Activated T-cell treated with anti-CD3 and anti-CD28 coated beads, Interleukin-2, amount 50 U/mL, for 72 hours (primary cell): ENCODE results near the gene DNAH2. TPM values are rescaled to one million over a fixed set of nuclear protein-coding genes. Genes with fewer than 3 reads are reported as not detected.

Experiments used
- ATAC-seq, 2 donors: fragments of 150-1000 bp; cut with Tn5 transposase; replicated peaks in 1 of 2; 2 replicates each; pipeline ENCODE4 v1.10.0; 2021; ENCODE audit warnings: moderate library complexity in 2 of 2, mild to moderate bottlenecking in 1 of 2
- DNase-seq, 2 donors: peaks; one replicate each; pipeline ENCODE4 v3.0.0; 2021 to 2022; ENCODE audit warnings: mixed read lengths in 1 of 2
- H3K27ac Mint-ChIP-seq: one replicate; pipeline ENCODE4 v1.8.0; 2022; ENCODE audit warnings: mild to moderate bottlenecking, moderate library complexity, mixed read lengths
- H3K27me3 Mint-ChIP-seq: one replicate; pipeline ENCODE4 v1.8.0; 2022; ENCODE audit warnings: low read depth, mixed read lengths
- H3K36me3 Mint-ChIP-seq, 2 donors: one replicate each; pipeline ENCODE4 v1.8.0; 2022; ENCODE audit warnings: mixed read lengths in 2 of 2, mild to moderate bottlenecking in 1 of 2; ENCODE audit not compliant: insufficient read depth in 2 of 2
- H3K4me1 Mint-ChIP-seq: one replicate; pipeline ENCODE4 v1.8.0; 2022; ENCODE audit warnings: low read depth, mixed read lengths
- H3K4me3 Mint-ChIP-seq, 2 donors: one replicate each; pipeline ENCODE4 v1.8.0; 2022; ENCODE audit warnings: mild to moderate bottlenecking in 2 of 2, mixed read lengths in 2 of 2, moderate library complexity in 2 of 2
- H3K9me3 Mint-ChIP-seq, 2 donors: one replicate each; pipeline ENCODE4 v1.8.0; 2022; ENCODE audit warnings: mixed read lengths in 2 of 2
- total RNA-seq, 2 donors: library from RNA; stranded (reverse); gene quantifications; one replicate each; pipeline ENCODE4 v1.2.3, GENCODE V29; 2022

DNAH2 gene
- total RNA-seq, 2 donors from 2014 or later, result 0.05 to 0.07 TPM

DNA sequence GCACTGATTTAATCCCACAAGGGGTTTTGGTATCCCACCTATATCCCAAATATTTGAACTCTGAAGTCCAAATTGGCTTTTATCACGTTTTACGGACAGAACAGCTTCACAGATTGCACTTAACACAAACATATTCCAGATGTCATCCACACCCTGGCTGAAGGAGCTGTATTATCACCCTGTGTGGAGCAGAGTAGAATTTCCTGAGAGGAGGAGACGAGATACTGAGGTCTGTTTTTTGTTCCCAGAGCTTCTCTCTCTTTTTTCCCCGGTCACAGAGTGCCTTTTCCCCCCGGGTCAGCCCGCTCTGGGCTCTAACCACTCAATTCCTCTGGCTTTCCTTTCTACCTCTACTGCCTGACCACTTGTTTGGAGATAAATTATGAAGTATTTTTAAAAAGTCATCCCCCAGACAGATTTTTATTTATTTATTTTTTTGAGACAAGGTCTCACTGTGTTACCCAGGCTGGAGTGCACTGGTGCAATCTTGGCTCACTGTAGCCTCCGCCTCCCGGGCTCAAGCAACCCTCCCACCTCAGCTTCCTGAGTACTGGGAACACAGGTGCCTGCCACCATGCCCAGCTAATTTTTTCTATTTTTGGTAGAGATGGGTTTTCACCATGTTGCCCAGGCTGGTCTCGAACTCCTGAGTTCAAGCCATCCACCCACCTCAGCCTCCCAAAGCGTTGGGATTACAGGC lies 30.7 kb downstream of the DNAH2 start:
- Mint-ChIP-seq H3K4me1 (no peaks in the 10 kb centered on the region), H3K27me3 (no peaks in the 10 kb centered on the region), H3K36me3 (no peaks in the 10 kb centered on the region), H3K9me3 (no peaks in the 10 kb centered on the region), H3K4me3 (no peak overlapping the region), H3K27ac (no peak overlapping the region)
- no peak for ATAC-seq
- no peak for DNase-seq

DNA sequence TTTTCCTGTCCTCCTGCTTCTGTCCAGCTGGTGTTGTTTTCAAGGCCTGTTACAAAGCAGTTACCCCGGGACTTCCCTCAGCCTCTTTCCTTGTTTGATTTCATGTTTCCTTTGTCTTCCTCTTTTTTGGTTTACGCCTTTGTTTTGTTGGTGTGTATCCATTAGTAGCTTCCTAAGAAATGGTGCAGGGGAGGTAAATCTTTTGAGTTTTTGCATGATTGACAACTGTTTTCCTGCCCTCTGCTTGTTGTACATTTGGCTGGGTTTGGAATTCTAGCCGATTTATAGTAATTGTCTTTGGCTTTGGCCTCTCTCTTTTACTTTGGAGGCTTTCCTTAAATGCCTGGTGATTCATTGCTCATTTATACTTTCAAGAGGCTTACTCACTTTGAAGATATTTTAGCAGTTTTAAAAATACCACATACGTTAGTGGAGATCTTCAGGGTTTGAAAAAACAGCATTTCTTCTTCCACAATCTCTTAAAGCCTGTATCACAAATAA lies 32.8 kb downstream of the DNAH2 start:
- ATAC-seq (no peak), DNase-seq (no peak)
- no peak overlapping the region for H3K4me3 Mint-ChIP-seq
- H3K36me3 Mint-ChIP-seq, result no peaks in the 10 kb centered on the region
- no peak overlapping the region for H3K27ac Mint-ChIP-seq
- H3K27me3 Mint-ChIP-seq, result no peaks in the 10 kb centered on the region
- H3K4me1 Mint-ChIP-seq, result no peaks in the 10 kb centered on the region
- H3K9me3 Mint-ChIP-seq, result no peaks in the 10 kb centered on the region

DNA sequence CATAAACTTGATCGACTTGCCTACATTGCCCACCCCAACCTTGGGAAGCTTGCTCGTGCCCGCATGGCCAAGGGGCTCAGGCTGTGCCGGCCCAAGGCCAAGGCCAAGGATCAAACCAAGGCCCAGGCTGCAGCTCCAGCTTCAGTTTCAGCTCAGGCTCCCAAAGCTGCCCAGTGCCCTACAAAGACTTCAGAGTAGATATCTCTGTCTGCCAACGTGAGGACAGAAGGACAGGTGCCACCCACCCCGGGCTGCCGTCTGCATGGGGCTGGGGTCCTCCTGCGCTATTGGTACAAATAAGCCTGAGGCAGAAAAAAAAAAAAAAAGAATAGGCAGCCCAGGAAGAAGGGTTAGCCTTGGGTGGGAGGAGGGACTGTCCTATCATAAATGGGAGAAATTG lies 37.1 kb downstream of the DNAH2 start:
- H3K4me3 Mint-ChIP-seq, result no peak overlapping the region
- no peaks in the 10 kb centered on the region for H3K4me1 Mint-ChIP-seq
- no peaks in the 10 kb centered on the region for H3K36me3 Mint-ChIP-seq
- H3K9me3 Mint-ChIP-seq, result no peaks in the 10 kb centered on the region
- H3K27me3 Mint-ChIP-seq, result no peaks in the 10 kb centered on the region
- DNase-seq (no peak), ATAC-seq (no peak)
- H3K27ac Mint-ChIP-seq, result no peak overlapping the region

DNA sequence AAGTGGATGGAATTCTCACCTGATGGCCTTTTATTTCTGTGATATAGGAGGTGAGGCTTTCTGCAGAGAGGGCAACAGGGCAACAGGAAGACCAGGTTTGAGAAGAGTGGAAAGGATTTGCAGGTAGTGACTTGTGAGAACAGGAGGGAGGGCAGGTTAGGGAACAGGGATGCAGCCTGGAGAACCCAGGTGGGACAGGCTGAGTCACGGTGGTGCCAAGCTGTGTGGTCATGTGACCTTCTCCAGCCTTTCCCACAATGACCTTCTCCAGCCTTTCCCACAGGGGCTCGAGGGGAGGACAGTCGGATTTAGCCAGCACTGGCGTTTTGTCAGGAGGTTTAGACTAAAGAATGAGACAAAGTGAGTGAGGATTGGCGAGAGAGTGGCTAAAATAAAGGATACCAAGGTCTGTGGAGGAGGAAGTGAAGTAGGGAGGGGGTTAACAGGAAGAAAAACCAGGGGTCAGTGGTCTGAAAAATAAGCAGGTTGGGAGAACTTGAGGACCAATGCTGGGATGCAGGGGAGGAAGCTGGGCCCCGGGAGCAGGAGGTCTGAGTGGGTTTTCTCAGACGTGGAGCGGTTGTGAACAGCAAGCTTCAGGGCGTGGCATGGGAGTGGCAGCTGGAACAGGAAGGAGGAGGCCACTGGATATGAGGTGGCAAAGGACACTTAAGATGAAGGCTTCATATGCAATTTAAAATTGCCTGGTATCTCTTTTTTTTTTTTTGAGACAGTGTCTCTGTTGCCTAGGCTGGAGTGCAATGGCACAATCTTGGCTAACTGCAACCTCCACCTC lies 37.7 kb downstream of the DNAH2 start:
- DNase-seq, result no peak
- Mint-ChIP-seq H3K27ac (no peak overlapping the region), H3K9me3 (no peaks in the 10 kb centered on the region), H3K36me3 (no peaks in the 10 kb centered on the region), H3K27me3 (no peaks in the 10 kb centered on the region), H3K4me1 (no peaks in the 10 kb centered on the region), H3K4me3 (no peak overlapping the region)
- ATAC-seq, result no peak

DNA sequence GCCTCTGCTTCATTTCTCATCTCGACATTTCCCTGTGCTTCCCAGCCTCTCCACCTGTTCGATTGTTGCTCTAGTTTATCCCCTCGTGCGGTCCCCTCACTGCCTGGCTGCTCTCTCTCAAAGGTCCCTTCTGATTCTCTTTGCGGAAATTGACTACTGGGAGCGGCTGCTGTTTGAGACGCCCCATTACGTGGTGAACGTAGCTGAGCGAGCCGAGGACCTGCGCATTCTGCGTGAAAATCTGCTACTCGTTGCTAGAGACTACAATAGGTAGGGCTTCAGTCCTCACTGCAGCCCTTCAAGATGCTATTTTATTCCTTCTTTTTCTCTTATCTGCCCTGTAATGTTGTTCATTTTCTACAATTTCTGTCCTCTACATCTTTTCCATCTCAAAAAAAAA lies 39.4 kb downstream of the DNAH2 start:
- DNase-seq (no peak), ATAC-seq (no peak)
- Mint-ChIP-seq H3K27ac (no peak overlapping the region), H3K4me1 (no peaks in the 10 kb centered on the region), H3K9me3 (no peaks in the 10 kb centered on the region), H3K27me3 (no peaks in the 10 kb centered on the region), H3K36me3 (no peaks in the 10 kb centered on the region), H3K4me3 (no peak overlapping the region)

DNA sequence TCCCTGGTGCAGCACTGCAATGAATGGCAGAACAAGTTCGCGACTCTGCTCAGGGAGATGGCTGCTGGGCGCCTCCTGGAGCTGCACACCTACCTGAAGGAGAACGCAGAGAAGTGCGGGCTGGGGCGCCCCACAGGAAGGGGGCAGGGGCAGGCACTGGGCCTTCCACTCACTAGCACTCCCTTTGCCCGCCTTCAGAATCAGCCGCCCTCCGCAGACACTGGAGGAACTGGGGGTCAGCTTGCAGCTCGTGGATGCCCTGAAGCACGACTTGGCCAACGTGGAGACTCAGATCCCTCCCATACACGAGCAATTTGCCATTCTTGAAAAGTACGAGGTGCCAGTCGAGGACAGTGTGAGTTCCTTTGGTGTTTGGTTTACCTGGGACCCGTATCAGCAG lies 46.4 kb downstream of the DNAH2 start:
- Mint-ChIP-seq H3K4me1 (no peaks in the 10 kb centered on the region), H3K36me3 (no peaks in the 10 kb centered on the region), H3K9me3 (no peaks in the 10 kb centered on the region), H3K27me3 (peaks cover 9% of the 10 kb centered on the region), H3K4me3 (no peak overlapping the region), H3K27ac (no peak overlapping the region)
- no peak for DNase-seq
- ATAC-seq, result no peak

DNA sequence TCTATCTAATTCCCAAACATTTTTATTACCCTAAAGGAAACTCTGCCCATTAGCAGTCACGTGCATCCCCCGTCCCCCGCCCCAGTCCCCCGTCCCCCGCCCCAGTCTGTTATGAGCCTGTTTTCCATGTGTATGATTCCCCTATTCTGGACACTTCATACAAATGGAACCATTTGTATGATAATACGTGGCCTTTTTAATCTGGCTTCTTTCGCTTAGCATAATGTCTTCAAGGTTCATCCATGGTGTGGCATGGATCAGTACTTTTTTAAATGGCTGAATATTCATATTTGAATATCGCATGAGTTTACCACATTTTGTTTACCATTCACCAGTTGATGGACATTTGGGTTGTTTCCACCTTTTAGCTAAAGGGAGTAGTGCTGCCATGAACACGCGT lies 49.5 kb downstream of the DNAH2 start:
- no peaks in the 10 kb centered on the region for H3K9me3 Mint-ChIP-seq

DNA sequence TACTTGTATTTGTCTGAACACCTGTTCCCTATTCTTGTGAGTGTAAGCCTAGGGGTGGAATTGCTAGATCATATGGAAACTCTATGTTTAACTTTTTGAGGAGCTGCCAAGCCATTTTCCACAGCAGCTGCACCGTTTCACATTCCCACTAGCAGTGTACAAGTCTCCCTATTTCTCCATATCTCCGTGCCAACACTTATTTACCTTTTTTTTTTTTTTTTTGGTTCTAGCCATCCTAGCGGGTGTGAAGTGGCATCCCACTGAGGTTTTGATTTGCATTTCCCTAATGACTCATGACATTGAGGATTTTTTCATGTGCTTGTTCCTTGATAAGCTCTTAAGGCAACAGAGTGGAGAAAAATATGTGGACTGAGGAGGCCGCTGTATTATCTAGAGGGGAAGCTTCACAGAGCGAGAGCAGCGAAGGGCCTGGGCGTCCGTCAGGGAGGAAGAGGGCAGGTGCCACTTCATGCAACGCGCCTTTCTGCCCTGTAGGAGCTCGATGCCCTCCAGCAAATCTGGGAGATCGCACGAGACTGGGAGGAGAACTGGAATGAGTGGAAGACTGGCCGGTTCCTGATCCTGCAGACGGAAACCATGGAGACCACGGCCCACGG lies 50.0 kb downstream of the DNAH2 start:
- ATAC-seq (no peak), DNase-seq (no peak)
- Mint-ChIP-seq H3K9me3 (no peaks in the 10 kb centered on the region), H3K4me1 (no peaks in the 10 kb centered on the region), H3K27me3 (peaks cover 13% of the 10 kb centered on the region), H3K4me3 (no peak overlapping the region), H3K27ac (no peak overlapping the region), H3K36me3 (no peaks in the 10 kb centered on the region)

More for the DNA sequence above, 49.5 kb downstream of the DNAH2 start:
- ATAC-seq (no peak), DNase-seq (no peak)
- H3K4me1 Mint-ChIP-seq, result no peaks in the 10 kb centered on the region
- no peak overlapping the region for H3K27ac Mint-ChIP-seq
- H3K36me3 Mint-ChIP-seq, result no peaks in the 10 kb centered on the region
- H3K4me3 Mint-ChIP-seq, result no peak overlapping the region
- peaks cover 13% of the 10 kb centered on the region for H3K27me3 Mint-ChIP-seq

DNA sequence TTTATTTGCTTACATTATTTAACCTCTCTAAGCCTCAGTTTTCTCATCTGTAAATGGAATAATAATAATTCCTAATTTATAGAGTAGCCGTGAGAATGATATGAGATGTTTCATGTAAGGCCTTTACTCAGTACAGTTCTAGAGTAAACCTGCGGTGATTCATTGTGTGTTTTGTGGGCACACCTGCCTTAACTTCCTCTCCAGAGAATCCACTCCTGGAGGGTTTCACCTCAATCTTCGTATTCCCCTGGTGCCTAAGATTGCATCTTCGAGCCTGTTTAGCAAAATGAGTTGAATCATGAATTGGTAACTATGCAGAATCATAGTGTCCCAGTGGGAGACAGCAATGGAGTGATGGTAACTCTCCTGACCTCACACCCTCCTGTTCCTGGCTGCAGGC lies 52.3 kb downstream of the DNAH2 start:
- no peaks in the 10 kb centered on the region for H3K9me3 Mint-ChIP-seq
- no peak overlapping the region for H3K4me3 Mint-ChIP-seq
- no peak overlapping the region for H3K27ac Mint-ChIP-seq

DNA sequence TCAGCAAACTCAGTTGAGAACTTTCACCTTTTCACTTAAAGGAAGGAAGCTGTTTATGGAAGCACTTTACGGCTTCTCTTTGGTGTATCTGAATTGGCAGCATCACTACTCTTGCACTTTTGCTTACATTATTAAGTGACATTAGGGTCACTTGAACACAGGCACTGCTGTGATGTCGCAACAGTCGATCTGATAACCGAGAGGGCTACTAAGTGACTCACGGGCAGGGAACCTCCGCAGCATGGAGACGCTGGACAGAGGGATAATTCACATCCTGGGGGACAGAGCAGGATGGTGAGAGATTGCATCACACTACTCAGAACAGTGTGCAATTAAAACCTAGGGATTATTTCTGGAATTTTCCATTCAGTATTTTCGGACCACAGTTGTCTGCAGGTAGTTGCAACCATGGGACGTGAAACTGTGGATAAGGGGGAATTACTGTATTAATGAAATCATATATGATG lies 56.5 kb downstream of the DNAH2 start:
- Mint-ChIP-seq H3K9me3 (no peaks in the 10 kb centered on the region), H3K27me3 (peaks cover 27% of the 10 kb centered on the region), H3K4me3 (no peak overlapping the region), H3K4me1 (no peaks in the 10 kb centered on the region), H3K36me3 (no peaks in the 10 kb centered on the region), H3K27ac (no peak overlapping the region)
- ATAC-seq, result no peak
- no peak for DNase-seq

More for the DNA sequence above, 52.3 kb downstream of the DNAH2 start:
- Mint-ChIP-seq H3K36me3 (no peaks in the 10 kb centered on the region), H3K4me1 (no peaks in the 10 kb centered on the region), H3K27me3 (peaks cover 25% of the 10 kb centered on the region)
- ATAC-seq (no peak), DNase-seq (no peak)

DNA sequence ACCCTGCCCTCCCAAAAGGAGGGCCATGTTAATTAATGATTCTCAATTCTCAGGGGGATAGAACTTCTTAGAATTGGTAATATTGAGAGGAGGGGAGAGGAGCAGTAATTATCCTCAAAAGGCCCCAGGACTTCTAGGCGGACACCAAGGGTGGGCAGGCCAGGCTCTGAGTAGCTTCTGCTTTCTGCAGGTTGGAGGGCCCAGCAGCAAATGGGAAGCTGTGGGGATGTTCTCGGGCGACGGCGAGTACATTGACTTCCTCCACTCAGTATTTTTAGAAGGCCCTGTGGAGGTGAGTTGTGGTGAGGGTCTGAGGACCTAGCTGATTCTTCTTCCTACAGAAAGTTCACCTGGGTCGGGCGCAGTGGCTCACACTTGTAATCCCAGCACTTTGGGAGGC lies 57.5 kb downstream of the DNAH2 start:
- Mint-ChIP-seq H3K27me3 (peaks cover 24% of the 10 kb centered on the region), H3K4me1 (no peaks in the 10 kb centered on the region), H3K36me3 (no peaks in the 10 kb centered on the region), H3K27ac (no peak overlapping the region), H3K9me3 (no peaks in the 10 kb centered on the region), H3K4me3 (no peak overlapping the region)
- DNase-seq (no peak), ATAC-seq (no peak)

DNA sequence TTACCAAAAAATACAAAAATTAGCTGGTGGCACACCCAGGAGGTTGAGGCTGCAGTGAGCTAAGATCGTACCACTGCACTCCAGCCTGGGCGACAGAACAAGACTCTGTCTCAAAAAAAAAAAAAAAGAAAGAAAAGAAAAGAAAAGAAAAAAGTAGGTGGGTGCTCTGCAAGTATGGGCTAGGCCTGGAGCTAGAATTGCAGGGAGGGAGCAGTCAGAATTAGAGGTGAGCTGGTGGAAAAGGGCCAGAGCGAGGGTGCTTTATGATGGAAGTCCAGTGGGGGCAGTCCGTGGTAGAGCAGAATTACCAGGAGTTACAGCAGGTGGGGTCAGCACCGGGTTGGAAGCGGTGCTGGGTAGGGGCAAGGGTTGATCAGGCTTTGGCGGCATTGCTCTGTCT lies 59.5 kb downstream of the DNAH2 start:
- H3K4me1 Mint-ChIP-seq, result no peaks in the 10 kb centered on the region
- H3K9me3 Mint-ChIP-seq, result no peaks in the 10 kb centered on the region
- no peak overlapping the region for H3K4me3 Mint-ChIP-seq
- no peak overlapping the region for H3K27ac Mint-ChIP-seq
- DNase-seq, result no peak
- H3K27me3 Mint-ChIP-seq, result peaks cover 24% of the 10 kb centered on the region
- no peak for ATAC-seq
- H3K36me3 Mint-ChIP-seq, result no peaks in the 10 kb centered on the region

DNA sequence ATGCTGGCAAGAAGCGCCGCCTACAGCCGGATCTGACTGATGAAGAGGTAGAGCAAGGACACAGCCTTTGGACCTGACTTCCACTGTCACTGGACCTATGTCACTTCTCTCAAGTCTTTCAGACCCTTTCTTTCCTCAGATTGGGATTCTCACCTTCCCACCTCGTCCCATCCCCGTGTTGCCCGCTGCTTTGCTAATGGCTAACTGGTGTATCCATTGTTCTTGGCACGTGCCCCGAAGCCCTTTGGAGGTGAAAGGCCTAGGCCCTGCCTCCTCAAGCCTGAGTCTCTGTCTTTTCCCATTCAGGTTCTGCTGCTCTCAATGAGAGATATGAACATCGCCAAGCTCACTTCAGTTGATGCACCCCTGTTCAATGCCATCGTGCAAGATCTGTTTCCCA lies 63.2 kb downstream of the DNAH2 start:
- DNase-seq, result no peak
- H3K9me3 Mint-ChIP-seq, result no peaks in the 10 kb centered on the region
- peaks cover 10% of the 10 kb centered on the region for H3K27me3 Mint-ChIP-seq

More for the DNA sequence above, 63.2 kb downstream of the DNAH2 start:
- Mint-ChIP-seq H3K36me3 (no peaks in the 10 kb centered on the region), H3K4me1 (no peaks in the 10 kb centered on the region), H3K4me3 (no peak overlapping the region), H3K27ac (no peak overlapping the region)
- ATAC-seq, result no peak
